ENCODE data around the gene SH3GL2. TPM values are rescaled to one million over a fixed set of nuclear protein-coding genes. Genes with fewer than 3 reads are reported as not detected.

The SH3GL2 gene
- polyA plus RNA-seq, 1 donor (not counting 4 experiments of a cell fraction or from before 2014, with no cell fraction given), result not detected

DNA sequence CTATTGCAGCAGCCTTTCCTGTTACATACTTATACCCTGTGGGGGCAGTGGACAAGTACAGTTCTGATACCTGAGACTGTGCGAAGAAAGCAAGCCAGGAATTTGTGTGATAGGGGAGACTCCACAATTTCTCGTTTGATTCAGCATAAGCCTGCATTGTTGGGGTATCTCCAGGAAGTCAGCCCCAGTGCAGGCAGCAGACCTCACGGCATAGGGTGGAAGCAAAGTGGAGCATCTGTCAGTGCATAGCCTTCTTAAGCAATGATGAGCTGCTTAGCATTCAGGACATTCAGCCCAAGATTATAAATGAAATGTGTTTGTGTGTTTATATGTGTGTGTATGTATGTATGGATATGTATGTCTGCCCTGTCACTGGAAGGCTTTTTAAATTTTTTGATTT, 157.0 kb downstream of the SH3GL2 start:
- H3K9ac ChIP-seq (ENCODE audit: control insufficient read depth, extremely low read depth, insufficient read depth, low read length), result no peak overlapping the region
- H3K36me3 ChIP-seq (ENCODE audit: control insufficient read depth in 2 of 2, extremely low read depth in 1 of 2, insufficient read depth in 2 of 2, low read length in 2 of 2), result no peaks in the 10 kb centered on the region
- TF ChIP-seq EZH2 (IDR thresholded peaks at IDR 0.05; ENCODE audit: low read length) (no peak), CTCF (optimal IDR thresholded peaks at IDR 0.05 in 1 of 3, IDR thresholded peaks at IDR 0.05 in 1 of 3, conservative IDR thresholded peaks at IDR 0.05 in 1 of 3; ENCODE audit: extremely low read depth in 1 of 3, insufficient read depth in 2 of 3, low read length in 3 of 3) (no peak)
- H3K27ac ChIP-seq (ENCODE audit: control insufficient read depth, insufficient read depth, low read length), result no peak overlapping the region
- H3K9me3 ChIP-seq (ENCODE audit: control insufficient read depth, low read depth, low read length), result no peaks in the 10 kb centered on the region
- no peak overlapping the region for H3K4me3 ChIP-seq (ENCODE audit: control insufficient read depth in 2 of 3, extremely low read depth in 1 of 3, insufficient read depth in 2 of 3, low read depth in 1 of 3, low read length in 3 of 3)
- H3K4me2 ChIP-seq (ENCODE audit: control insufficient read depth, extremely low read depth, insufficient read depth, low read depth, low read length), result no peak overlapping the region
- FAIRE-seq (no peak), DNase-seq (ENCODE audit: low read depth, low spot score) (no peak)
- H3K9me1 ChIP-seq (ENCODE audit: control insufficient read depth, extremely low read depth, insufficient read depth, low read length), result no peaks in the 10 kb centered on the region
- dilution Hi-C loops (cut with MboI; ENCODE audit: extremely low pct_ligation_motif_present, low sequenced_read_pairs), result no loop called here
- no peak overlapping the region for H2AFZ ChIP-seq (ENCODE audit: control insufficient read depth, low read length)
- no peaks in the 10 kb centered on the region for H4K20me1 ChIP-seq (ENCODE audit: control insufficient read depth, extremely low read depth, insufficient read depth, low read length)
- no peaks in the 10 kb centered on the region for H3K79me2 ChIP-seq (ENCODE audit: control insufficient read depth, insufficient read depth, low read length)
- no peaks in the 10 kb centered on the region for H3K27me3 ChIP-seq (ENCODE audit: control insufficient read depth, extremely low read depth, insufficient read depth, low read length)
- no peaks in the 10 kb centered on the region for H3K4me1 ChIP-seq (ENCODE audit: control insufficient read depth, extremely low read depth, insufficient read depth, low read length)

DNA sequence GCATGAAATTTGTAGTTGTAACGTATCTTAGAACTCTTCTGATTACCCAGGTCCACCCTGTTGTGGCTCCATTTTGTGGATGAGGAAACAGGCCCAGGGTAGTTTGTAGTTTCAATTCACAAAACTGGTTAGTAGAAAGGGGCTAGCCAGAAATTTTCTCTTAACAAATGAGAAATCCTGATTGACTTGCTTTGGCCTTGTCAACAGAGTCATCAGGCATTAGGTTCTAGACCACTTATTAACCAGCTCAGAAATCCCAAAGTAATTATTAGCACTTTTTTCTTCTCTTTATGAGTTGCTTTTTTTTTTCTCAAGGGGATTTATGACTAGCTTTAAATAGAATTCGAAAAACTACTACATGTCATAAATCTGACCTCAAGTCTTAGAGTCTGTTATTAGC, 160.2 kb downstream of the SH3GL2 start:
- Histone ChIP-seq H3K9me3 (ENCODE audit: control insufficient read depth, low read depth, low read length) (no peaks in the 10 kb centered on the region), H4K20me1 (ENCODE audit: control insufficient read depth, extremely low read depth, insufficient read depth, low read length) (no peaks in the 10 kb centered on the region), H3K4me1 (ENCODE audit: control insufficient read depth, extremely low read depth, insufficient read depth, low read length) (no peaks in the 10 kb centered on the region), H3K79me2 (ENCODE audit: control insufficient read depth, insufficient read depth, low read length) (no peaks in the 10 kb centered on the region), H3K4me2 (ENCODE audit: control insufficient read depth, extremely low read depth, insufficient read depth, low read depth, low read length) (no peak overlapping the region), H3K27me3 (ENCODE audit: control insufficient read depth, extremely low read depth, insufficient read depth, low read length) (no peaks in the 10 kb centered on the region), H3K36me3 (ENCODE audit: control insufficient read depth in 2 of 2, extremely low read depth in 1 of 2, insufficient read depth in 2 of 2, low read length in 2 of 2) (no peaks in the 10 kb centered on the region), H3K9me1 (ENCODE audit: control insufficient read depth, extremely low read depth, insufficient read depth, low read length) (no peaks in the 10 kb centered on the region), H2AFZ (ENCODE audit: control insufficient read depth, low read length) (no peak overlapping the region), H3K4me3 (ENCODE audit: control insufficient read depth in 2 of 3, extremely low read depth in 1 of 3, insufficient read depth in 2 of 3, low read depth in 1 of 3, low read length in 3 of 3) (no peak overlapping the region), H3K27ac (ENCODE audit: control insufficient read depth, insufficient read depth, low read length) (no peak overlapping the region), H3K9ac (ENCODE audit: control insufficient read depth, extremely low read depth, insufficient read depth, low read length) (no peak overlapping the region)
- dilution Hi-C loops (cut with MboI; ENCODE audit: extremely low pct_ligation_motif_present, low sequenced_read_pairs), result no loop called here
- no peak for TF ChIP-seq EZH2 (IDR thresholded peaks at IDR 0.05; ENCODE audit: low read length)
- no peak for TF ChIP-seq CTCF (optimal IDR thresholded peaks at IDR 0.05 in 1 of 3, IDR thresholded peaks at IDR 0.05 in 1 of 3, conservative IDR thresholded peaks at IDR 0.05 in 1 of 3; ENCODE audit: extremely low read depth in 1 of 3, insufficient read depth in 2 of 3, low read length in 3 of 3)
- DNase-seq (ENCODE audit: low read depth, low spot score) (no peak), FAIRE-seq (no peak)
